HCT116 (cell line): ENCODE measurements around the gene TNS3.

Experiments used
- CTCF ChIP-seq, 3 experiments: fragments of 200-600 bp in 1 of 3; sonication (generic) in 1 of 3; IDR thresholded peaks in 2 of 3; conservative IDR thresholded peaks in 1 of 3; 2 replicates each; pipeline ENCODE4 v1.5.1; 2012 to 2017; ENCODE audit warnings: low read depth in 2 of 3, low read length in 2 of 3, antibody characterized with exemption in 1 of 3, borderline replicate concordance in 1 of 3, control low read depth in 1 of 3, mild to moderate bottlenecking in 1 of 3, mixed read lengths in 1 of 3, mixed run types in 1 of 3, moderate library complexity in 1 of 3; ENCODE audit not compliant: insufficient read depth in 1 of 3
- EZH2phosphoT487 ChIP-seq: fragments of 200-600 bp; IDR thresholded peaks from 2 replicates; pipeline ENCODE4 v1.6.1; 2018; ENCODE audit warnings: antibody characterized with exemption, borderline replicate concordance

- TF ChIP-seq EZH2phosphoT487 (no peak), CTCF (IDR thresholded peaks at IDR 0.05 in 2 of 3, conservative IDR thresholded peaks at IDR 0.05 in 1 of 3; ENCODE audit: borderline replicate concordance in 1 of 3, insufficient read depth in 1 of 3, low read depth in 2 of 3, low read length in 2 of 3) (no peak)
Measured at GRCh38 chr7:47622946-47623640, 41.2 kb upstream of the TNS3 start.
